A549 (cell line): ENCODE data around the gene ALKAL2. TPM values are rescaled to one million over a fixed set of nuclear protein-coding genes. Genes with fewer than 3 reads are reported as not detected.

ENCODE experiments used
- ATAC-seq, 2 experiments: fragments of 200-7000 bp in 1 of 2; fragments of >200 bp in 1 of 2; cut with Nextera tagmentation in 1 of 2; cut with Tn5 transposase in 1 of 2; 3 replicates each; pipeline versions ENCODE4 v1.8.0 to v1.9.1; 2018 to 2020; ENCODE audit warnings: mild to moderate bottlenecking in 1 of 2, moderate library complexity in 1 of 2
- CTCF ChIA-PET: fragments of 300-600 bp; sonication (Branson Sonifier 250); formaldehyde crosslinking; extraction: SDS; loops from one replicate; lab custom pipeline; 2021; ENCODE audit warnings: antibody characterized with exemption, inconsistent platforms; lab: Yijun Ruan, JAX
- POLR2A ChIA-PET: fragments of 350-600 bp; formaldehyde crosslinking; extraction: SDS; loops from one replicate; lab custom pipeline; 2021; ENCODE audit warnings: antibody characterized with exemption, inconsistent platforms; lab: Yijun Ruan, JAX
- DNase-seq, 2 experiments: peaks; one replicate each; pipeline versions ENCODE4 v3.0.0 to v3.0.0-alpha.2; 2011 to 2016; ENCODE audit warnings: low read depth in 1 of 2, low spot score in 1 of 2
- FAIRE-seq: peaks from 2 replicates; lab custom pipeline; 2011; peaks lifted over from hg19 to GRCh38; lab: Jason Lieb, UNC
- H3K27ac ChIP-seq, 2 experiments: fragments of >200 bp; sonication (Bioruptor Twin); formaldehyde crosslinking; 3 replicates each; pipeline ENCODE4 v1.5.1; 2016 to 2017
- H3K4me1 ChIP-seq: fragments of >200 bp; sonication (Bioruptor Twin); formaldehyde crosslinking; 3 replicates; pipeline ENCODE4 v1.6.1; 2016
- H3K4me2 ChIP-seq: fragments of >200 bp; sonication (Bioruptor Twin); formaldehyde crosslinking; 3 replicates; pipeline ENCODE4 v1.6.1; 2016
- H3K4me3 ChIP-seq: fragments of >200 bp; sonication (Bioruptor Twin); formaldehyde crosslinking; 3 replicates; pipeline ENCODE4 v1.5.1; 2016
- H3K9me3 ChIP-seq: fragments of >200 bp; sonication (Bioruptor Twin); formaldehyde crosslinking; 3 replicates; pipeline ENCODE4 v1.6.1; 2016
- EHF ChIP-seq: fragments of 250-450 bp; sonication (Bioruptor Pico); IDR thresholded peaks from 2 replicates; pipeline ENCODE4 v1.5.0; 2020; ENCODE audit warnings: mild to moderate bottlenecking
- EP300 ChIP-seq, 2 experiments: fragments of >200 bp; sonication (Bioruptor Twin); formaldehyde crosslinking; IDR thresholded peaks; 2 replicates in 1 of 2; 3 replicates in 1 of 2; pipeline ENCODE4 v1.6.1; 2016 to 2017
- ESRRA ChIP-seq: fragments of 150-350 bp; IDR thresholded peaks from 2 replicates; pipeline ENCODE4 v1.6.1; 2014; ENCODE audit warnings: mild to moderate bottlenecking, low read length, borderline replicate concordance
- FOSB ChIP-seq: fragments of 250-450 bp; sonication (Bioruptor Pico); IDR thresholded peaks from 2 replicates; pipeline ENCODE4 v1.5.0; 2020; ENCODE audit warnings: mild to moderate bottlenecking, moderate library complexity
- FOXS1 ChIP-seq: fragments of 250-450 bp; sonication (Bioruptor Pico); IDR thresholded peaks from 2 replicates; pipeline ENCODE4 v1.5.0; 2020; ENCODE audit warnings: mild to moderate bottlenecking, moderate library complexity
- GATA3 ChIP-seq: IDR thresholded peaks from 2 replicates; pipeline ENCODE4 v1.6.1; 2012; ENCODE audit warnings: borderline replicate concordance
- HOXA7 ChIP-seq: fragments of 250-450 bp; sonication (Bioruptor Pico); IDR thresholded peaks from 2 replicates; pipeline ENCODE4 v1.5.0; 2020; ENCODE audit warnings: mild to moderate bottlenecking, moderate library complexity
- HOXB5 ChIP-seq: fragments of 250-450 bp; sonication (Bioruptor Pico); IDR thresholded peaks from 2 replicates; pipeline ENCODE4 v1.5.0; 2020; ENCODE audit warnings: mild to moderate bottlenecking, moderate library complexity
- JUN ChIP-seq, 2 experiments: fragments of >200 bp; sonication (Bioruptor Twin); formaldehyde crosslinking; IDR thresholded peaks; 2 replicates in 1 of 2; 3 replicates in 1 of 2; pipeline ENCODE4 v1.6.1; 2016 to 2017
- JUNB ChIP-seq: fragments of >200 bp; sonication (Bioruptor Twin); formaldehyde crosslinking; IDR thresholded peaks from 2 replicates; pipeline ENCODE4 v1.6.1; 2016
- NFE2L2 ChIP-seq: fragments of 150-350 bp; conservative IDR thresholded peaks from 2 replicates; pipeline ENCODE4 v1.6.1; 2014; ENCODE audit warnings: low read length
- NPAS2 ChIP-seq: fragments of 250-450 bp; sonication (Bioruptor Pico); IDR thresholded peaks from 2 replicates; pipeline ENCODE4 v1.8.0; 2022; ENCODE audit warnings: mild to moderate bottlenecking, moderate library complexity, borderline replicate concordance
- NR3C1 ChIP-seq: fragments of >200 bp; sonication (Bioruptor Twin); formaldehyde crosslinking; IDR thresholded peaks from 3 replicates; pipeline ENCODE4 v1.6.1; 2017
- POLR2AphosphoS2 ChIP-seq: conservative IDR thresholded peaks from 2 replicates; pipeline ENCODE4 v1.6.1; 2012; ENCODE audit warnings: low read length, improper control_type of control experiment, inconsistent platforms
- RARB ChIP-seq: fragments of 250-450 bp; sonication (Bioruptor Pico); IDR thresholded peaks from 2 replicates; pipeline ENCODE4 v1.8.0; 2021; ENCODE audit warnings: mild to moderate bottlenecking, moderate library complexity
- RNF2 ChIP-seq: fragments of 200-600 bp; sonication (generic); IDR thresholded peaks from 2 replicates; pipeline ENCODE4 v1.6.1; 2016; ENCODE audit warnings: low read depth, mild to moderate bottlenecking, antibody characterized with exemption, moderate library complexity, borderline replicate concordance
- SREBF2 ChIP-seq: fragments of 450-650 bp; IDR thresholded peaks from 2 replicates; pipeline ENCODE4 v1.6.1; 2014; ENCODE audit warnings: mild to moderate bottlenecking, moderate library complexity
- TP53 ChIP-seq: fragments of 250-450 bp; sonication (Bioruptor Pico); IDR thresholded peaks from 2 replicates; pipeline ENCODE4 v1.5.0; 2021; ENCODE audit warnings: mild to moderate bottlenecking, moderate library complexity
- ZFP36 ChIP-seq: fragments of 450-650 bp; IDR thresholded peaks from 2 replicates; pipeline ENCODE4 v1.6.1; 2014; ENCODE audit warnings: borderline replicate concordance; ENCODE audit not compliant: partially characterized antibody
- WGBS: methylation state at CpG from one replicate; pipeline ENCODE4 v1.1.6; 2017; ENCODE audit errors: missing lambda C conversion rate; 5-methylcytosine and 5-hydroxymethylcytosine counted together
- polyA plus RNA-seq, 4 experiments: library from polyadenylated mRNA; depleted of rRNA in 3 of 4; stranded (reverse); fragments of >200 nt; fragmentation: RNase III in 1 of 4; extraction: RNeasy Plus Mini Kit Qiagen cat#74134 plus additional on column Dnase treatment in 1 of 4; gene quantifications; 2 replicates in 3 of 4; 3 replicates in 1 of 4; pipeline ENCODE4 v1.2.3, GENCODE V29; 2011 to 2017
- TF ChIP-seq, protein P1 (sequence below): fragments of 450-650 bp; IDR thresholded peaks from 2 replicates; pipeline ENCODE4 v1.6.1; 2014; ENCODE audit warnings: antibody characterized with exemption
- TF ChIP-seq, protein P2 (sequence below): fragments of >200 bp; sonication (Bioruptor Twin); formaldehyde crosslinking; IDR thresholded peaks from 2 replicates; pipeline ENCODE4 v1.6.1; 2016
- TF ChIP-seq, protein P3 (sequence below): IDR thresholded peaks from 2 replicates; pipeline ENCODE4 v1.6.1; 2012; ENCODE audit warnings: low read depth, borderline replicate concordance
- TF ChIP-seq, protein P4 (sequence below): IDR thresholded peaks from 2 replicates; pipeline ENCODE4 v1.6.1; 2012
- TF ChIP-seq, protein P5 (sequence below): fragments of >200 bp; sonication (Bioruptor Twin); formaldehyde crosslinking; IDR thresholded peaks from 3 replicates; pipeline ENCODE4 v1.5.1; 2016
- TF ChIP-seq, protein P6 (sequence below): fragments of >200 bp; sonication (Bioruptor Twin); formaldehyde crosslinking; IDR thresholded peaks from 3 replicates; pipeline ENCODE4 v1.6.1; 2016
- TF ChIP-seq, protein P7 (sequence below): fragments of 200-600 bp; sonication (generic); IDR thresholded peaks from 2 replicates; pipeline ENCODE4 v1.6.1; 2016; ENCODE audit warnings: antibody characterized with exemption, mild to moderate bottlenecking, moderate library complexity

ALKAL2 gene
- polyA plus RNA-seq, 2 of the 4 experiments (the other 2 are of a cell fraction): not detected

DNA sequence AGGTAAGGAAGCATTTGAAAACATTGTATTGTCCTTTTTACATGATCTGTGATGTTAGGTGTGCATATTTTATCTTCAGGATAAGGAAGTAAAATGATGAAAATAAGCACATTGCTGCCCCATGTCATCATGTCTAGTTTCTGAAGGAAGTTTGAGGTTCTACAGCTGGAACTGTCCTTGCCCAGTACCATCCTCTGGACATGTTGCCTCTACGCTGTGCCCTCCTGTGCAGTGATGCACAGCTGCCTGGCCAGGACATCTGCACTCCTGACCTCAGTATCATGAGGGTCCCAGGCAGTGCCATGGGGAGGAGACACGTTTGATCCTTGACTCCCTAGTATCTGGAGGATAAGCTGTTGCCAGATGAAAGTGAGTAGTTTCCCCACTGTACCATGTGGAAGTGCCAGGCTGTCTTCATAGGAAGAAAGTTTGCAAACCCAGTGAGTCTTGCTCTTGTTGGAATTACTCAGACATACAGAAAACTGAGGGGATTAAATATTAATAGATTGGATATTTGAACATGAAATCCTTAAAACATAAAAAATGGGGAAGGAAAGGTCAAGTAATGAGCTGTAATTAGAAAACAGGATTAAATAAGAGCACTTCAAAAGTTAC lies 9.5 kb downstream of the ALKAL2 start (continued):
- TF ChIP-seq JUN (IDR thresholded peaks at IDR 0.05): no peak
- TF ChIP-seq, all 56 proteins: peak for 0

DNA sequence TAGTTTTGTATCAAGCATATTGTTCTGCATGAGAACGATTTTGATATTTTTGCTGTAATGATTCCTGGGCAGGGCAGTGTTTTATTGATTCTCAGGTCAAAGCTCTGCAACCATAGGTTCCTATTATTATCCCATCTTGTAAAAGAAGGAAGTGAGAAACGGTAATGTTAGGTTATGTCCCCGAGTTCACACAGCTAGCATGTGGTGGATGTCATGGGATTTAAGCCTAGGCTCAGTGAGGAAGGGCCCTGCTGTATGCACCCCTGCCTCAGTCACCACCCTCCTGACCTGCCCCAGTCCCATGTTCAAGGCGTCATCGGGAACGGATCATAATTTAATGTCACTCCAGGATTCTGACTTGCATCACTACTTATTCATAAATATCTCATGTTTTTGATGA lies 12.4 kb downstream of the ALKAL2 start:
- CTCF ChIA-PET: interaction anchor here (1.1 to 3.5 kb wide), 2 partner anchors 13 to 14 kb away, joined by 3 to 14 read pairs; no protein-coding TSS in a partner anchor
- 86% methylated on average over 6 of the region's 6 CpGs for WGBS
- ATAC-seq: no peak
- H3K4me2 ChIP-seq: no peak overlapping the region
- H3K27ac ChIP-seq: no peak overlapping the region
- TF ChIP-seq FOXS1 (CRISPR knock-in tag) (no peak), JUNB (no peak), RARB (CRISPR knock-in tag) (no peak), NFE2L2 (no peak), TP53 (CRISPR knock-in tag) (no peak), EP300 (IDR thresholded peaks at IDR 0.05) (no peak), RNF2 (no peak)
- TF ChIP-seq, protein P1, sequence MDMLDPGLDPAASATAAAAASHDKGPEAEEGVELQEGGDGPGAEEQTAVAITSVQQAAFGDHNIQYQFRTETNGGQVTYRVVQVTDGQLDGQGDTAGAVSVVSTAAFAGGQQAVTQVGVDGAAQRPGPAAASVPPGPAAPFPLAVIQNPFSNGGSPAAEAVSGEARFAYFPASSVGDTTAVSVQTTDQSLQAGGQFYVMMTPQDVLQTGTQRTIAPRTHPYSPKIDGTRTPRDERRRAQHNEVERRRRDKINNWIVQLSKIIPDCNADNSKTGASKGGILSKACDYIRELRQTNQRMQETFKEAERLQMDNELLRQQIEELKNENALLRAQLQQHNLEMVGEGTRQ: no peak
- TF ChIP-seq, protein P2, sequence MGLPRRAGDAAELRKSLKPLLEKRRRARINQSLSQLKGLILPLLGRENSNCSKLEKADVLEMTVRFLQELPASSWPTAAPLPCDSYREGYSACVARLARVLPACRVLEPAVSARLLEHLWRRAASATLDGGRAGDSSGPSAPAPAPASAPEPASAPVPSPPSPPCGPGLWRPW: no peak
- POLR2A ChIA-PET: no interaction called here
- H3K4me1 ChIP-seq: peaks cover 4% of the 10 kb centered on the region; the same call in 1 of the 3 replicates
- DNase-seq: no peak
- no peak for FAIRE-seq
- no peak overlapping the region for H3K4me3 ChIP-seq
- no peaks in the 10 kb centered on the region for H3K9me3 ChIP-seq

DNA sequence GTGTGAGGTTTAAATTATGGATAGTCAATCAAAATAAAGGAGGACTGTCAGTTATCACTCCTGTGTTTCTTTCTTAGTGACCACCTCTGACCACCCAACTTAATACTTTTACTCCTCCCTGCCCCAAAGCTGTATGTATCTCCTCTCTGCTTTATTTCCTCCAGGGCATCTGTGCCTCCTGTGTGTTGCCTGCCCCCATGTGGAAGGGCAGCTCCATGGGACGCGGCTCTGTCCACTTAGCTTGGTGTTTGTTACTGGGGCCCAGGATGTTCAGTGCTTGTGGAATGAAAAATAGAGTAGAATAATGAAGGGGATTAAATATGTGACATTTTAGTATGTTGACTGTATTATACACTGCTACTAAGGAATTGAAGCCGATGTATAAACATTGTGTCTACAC lies 13.4 kb downstream of the ALKAL2 start:
- peaks cover 4% of the 10 kb centered on the region; the same call in 1 of the 3 replicates for H3K4me1 ChIP-seq
- FAIRE-seq (no peak), DNase-seq (peak in 1 of 2 experiments; percentile 25), ATAC-seq (peak; percentile 43 to 63; a peak in 2 of 6 replicates)
- no peak overlapping the region for H3K4me3 ChIP-seq
- no peaks in the 10 kb centered on the region for H3K9me3 ChIP-seq
- H3K4me2 ChIP-seq: no peak overlapping the region
- ChIA-PET CTCF (interaction anchor here (0.7 to 3.5 kb wide), 3 partner anchors 9 to 392 kb away, joined by 3 to 14 read pairs (median 4); no protein-coding TSS in a partner anchor), POLR2A (no interaction called here)
- H3K27ac ChIP-seq: no peak overlapping the region
- 97% methylated on average over 3 of the region's 3 CpGs for WGBS
- TF ChIP-seq, protein P3, sequence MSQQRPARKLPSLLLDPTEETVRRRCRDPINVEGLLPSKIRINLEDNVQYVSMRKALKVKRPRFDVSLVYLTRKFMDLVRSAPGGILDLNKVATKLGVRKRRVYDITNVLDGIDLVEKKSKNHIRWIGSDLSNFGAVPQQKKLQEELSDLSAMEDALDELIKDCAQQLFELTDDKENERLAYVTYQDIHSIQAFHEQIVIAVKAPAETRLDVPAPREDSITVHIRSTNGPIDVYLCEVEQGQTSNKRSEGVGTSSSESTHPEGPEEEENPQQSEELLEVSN: no peak
- TF ChIP-seq NR3C1 (no peak), SREBF2 (no peak), HOXA7 (CRISPR knock-in tag) (no peak), HOXB5 (CRISPR knock-in tag) (no peak), TP53 (CRISPR knock-in tag) (no peak), FOSB (CRISPR knock-in tag) (no peak), ESRRA (no peak), NPAS2 (CRISPR knock-in tag) (no peak), GATA3 (no peak), ZFP36 (no peak), JUNB (no peak), EHF (CRISPR knock-in tag) (no peak), POLR2AphosphoS2 (no peak), EP300 (IDR thresholded peaks at IDR 0.05) (no peak)
- TF ChIP-seq, protein P4, sequence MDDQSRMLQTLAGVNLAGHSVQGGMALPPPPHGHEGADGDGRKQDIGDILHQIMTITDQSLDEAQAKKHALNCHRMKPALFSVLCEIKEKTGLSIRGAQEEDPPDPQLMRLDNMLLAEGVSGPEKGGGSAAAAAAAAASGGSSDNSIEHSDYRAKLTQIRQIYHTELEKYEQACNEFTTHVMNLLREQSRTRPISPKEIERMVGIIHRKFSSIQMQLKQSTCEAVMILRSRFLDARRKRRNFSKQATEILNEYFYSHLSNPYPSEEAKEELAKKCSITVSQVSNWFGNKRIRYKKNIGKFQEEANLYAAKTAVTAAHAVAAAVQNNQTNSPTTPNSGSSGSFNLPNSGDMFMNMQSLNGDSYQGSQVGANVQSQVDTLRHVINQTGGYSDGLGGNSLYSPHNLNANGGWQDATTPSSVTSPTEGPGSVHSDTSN: no peak
- TF ChIP-seq, protein P5, sequence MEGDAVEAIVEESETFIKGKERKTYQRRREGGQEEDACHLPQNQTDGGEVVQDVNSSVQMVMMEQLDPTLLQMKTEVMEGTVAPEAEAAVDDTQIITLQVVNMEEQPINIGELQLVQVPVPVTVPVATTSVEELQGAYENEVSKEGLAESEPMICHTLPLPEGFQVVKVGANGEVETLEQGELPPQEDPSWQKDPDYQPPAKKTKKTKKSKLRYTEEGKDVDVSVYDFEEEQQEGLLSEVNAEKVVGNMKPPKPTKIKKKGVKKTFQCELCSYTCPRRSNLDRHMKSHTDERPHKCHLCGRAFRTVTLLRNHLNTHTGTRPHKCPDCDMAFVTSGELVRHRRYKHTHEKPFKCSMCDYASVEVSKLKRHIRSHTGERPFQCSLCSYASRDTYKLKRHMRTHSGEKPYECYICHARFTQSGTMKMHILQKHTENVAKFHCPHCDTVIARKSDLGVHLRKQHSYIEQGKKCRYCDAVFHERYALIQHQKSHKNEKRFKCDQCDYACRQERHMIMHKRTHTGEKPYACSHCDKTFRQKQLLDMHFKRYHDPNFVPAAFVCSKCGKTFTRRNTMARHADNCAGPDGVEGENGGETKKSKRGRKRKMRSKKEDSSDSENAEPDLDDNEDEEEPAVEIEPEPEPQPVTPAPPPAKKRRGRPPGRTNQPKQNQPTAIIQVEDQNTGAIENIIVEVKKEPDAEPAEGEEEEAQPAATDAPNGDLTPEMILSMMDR: no peak
- TF ChIP-seq, protein P6, sequence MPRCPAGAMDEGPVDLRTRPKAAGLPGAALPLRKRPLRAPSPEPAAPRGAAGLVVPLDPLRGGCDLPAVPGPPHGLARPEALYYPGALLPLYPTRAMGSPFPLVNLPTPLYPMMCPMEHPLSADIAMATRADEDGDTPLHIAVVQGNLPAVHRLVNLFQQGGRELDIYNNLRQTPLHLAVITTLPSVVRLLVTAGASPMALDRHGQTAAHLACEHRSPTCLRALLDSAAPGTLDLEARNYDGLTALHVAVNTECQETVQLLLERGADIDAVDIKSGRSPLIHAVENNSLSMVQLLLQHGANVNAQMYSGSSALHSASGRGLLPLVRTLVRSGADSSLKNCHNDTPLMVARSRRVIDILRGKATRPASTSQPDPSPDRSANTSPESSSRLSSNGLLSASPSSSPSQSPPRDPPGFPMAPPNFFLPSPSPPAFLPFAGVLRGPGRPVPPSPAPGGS: no peak
- TF ChIP-seq, protein P7, sequence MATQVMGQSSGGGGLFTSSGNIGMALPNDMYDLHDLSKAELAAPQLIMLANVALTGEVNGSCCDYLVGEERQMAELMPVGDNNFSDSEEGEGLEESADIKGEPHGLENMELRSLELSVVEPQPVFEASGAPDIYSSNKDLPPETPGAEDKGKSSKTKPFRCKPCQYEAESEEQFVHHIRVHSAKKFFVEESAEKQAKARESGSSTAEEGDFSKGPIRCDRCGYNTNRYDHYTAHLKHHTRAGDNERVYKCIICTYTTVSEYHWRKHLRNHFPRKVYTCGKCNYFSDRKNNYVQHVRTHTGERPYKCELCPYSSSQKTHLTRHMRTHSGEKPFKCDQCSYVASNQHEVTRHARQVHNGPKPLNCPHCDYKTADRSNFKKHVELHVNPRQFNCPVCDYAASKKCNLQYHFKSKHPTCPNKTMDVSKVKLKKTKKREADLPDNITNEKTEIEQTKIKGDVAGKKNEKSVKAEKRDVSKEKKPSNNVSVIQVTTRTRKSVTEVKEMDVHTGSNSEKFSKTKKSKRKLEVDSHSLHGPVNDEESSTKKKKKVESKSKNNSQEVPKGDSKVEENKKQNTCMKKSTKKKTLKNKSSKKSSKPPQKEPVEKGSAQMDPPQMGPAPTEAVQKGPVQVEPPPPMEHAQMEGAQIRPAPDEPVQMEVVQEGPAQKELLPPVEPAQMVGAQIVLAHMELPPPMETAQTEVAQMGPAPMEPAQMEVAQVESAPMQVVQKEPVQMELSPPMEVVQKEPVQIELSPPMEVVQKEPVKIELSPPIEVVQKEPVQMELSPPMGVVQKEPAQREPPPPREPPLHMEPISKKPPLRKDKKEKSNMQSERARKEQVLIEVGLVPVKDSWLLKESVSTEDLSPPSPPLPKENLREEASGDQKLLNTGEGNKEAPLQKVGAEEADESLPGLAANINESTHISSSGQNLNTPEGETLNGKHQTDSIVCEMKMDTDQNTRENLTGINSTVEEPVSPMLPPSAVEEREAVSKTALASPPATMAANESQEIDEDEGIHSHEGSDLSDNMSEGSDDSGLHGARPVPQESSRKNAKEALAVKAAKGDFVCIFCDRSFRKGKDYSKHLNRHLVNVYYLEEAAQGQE: no peak
